Panc1 (cell line): Measurements from ENCODE around the gene SDSL. TPM values are rescaled to one million over a fixed set of nuclear protein-coding genes. Genes with fewer than 3 reads are reported as not detected.

Experiments used
- ATAC-seq: fragments of 200-7000 bp; cut with Tn5 transposase; 2 replicates; pipeline ENCODE4 v1.9.1; 2020; ENCODE audit warnings: mild to moderate bottlenecking, moderate library complexity
- BruUV-seq: library from RNA; stranded (reverse); fragments of 400-500 nt; replicated peaks from 2 replicates; lab custom pipeline; 2021; lab: Mats Ljungman, UMichigan
- CTCF ChIA-PET: fragments of 300-600 bp; sonication (Branson Sonifier 250); formaldehyde crosslinking; loops from one replicate; lab custom pipeline; 2022; ENCODE audit warnings: antibody characterized with exemption; lab: Charles Lee
- POLR2A ChIA-PET: fragments of 300-600 bp; sonication (Branson Sonifier 250); formaldehyde crosslinking; loops from one replicate; lab custom pipeline; 2022; ENCODE audit warnings: antibody characterized with exemption; lab: Charles Lee
- DNase-seq: peaks from one replicate; pipeline ENCODE4 v3.0.0-alpha.2; 2010; ENCODE audit warnings: low read depth, low spot score
- H3K27ac ChIP-seq: 2 replicates; pipeline ENCODE4 v1.5.1; 2011; ENCODE audit warnings: mild to moderate bottlenecking, low read length, inconsistent platforms
- H3K27me3 ChIP-seq: fragments of 200-500 bp; sonication (Bioruptor generic); 2 replicates; pipeline ENCODE4 v1.6.0; 2014; ENCODE audit warnings: low read length, inconsistent platforms; ENCODE audit not compliant: control insufficient read depth, insufficient read depth
- H3K36me3 ChIP-seq: fragments of 200-500 bp; sonication (Bioruptor generic); 2 replicates; pipeline ENCODE4 v1.5.1; 2014; ENCODE audit warnings: inconsistent platforms, mild to moderate bottlenecking, low read length, moderate library complexity; ENCODE audit not compliant: control insufficient read depth, insufficient read depth
- H3K4me1 ChIP-seq: 2 replicates; pipeline ENCODE4 v1.5.1; 2011; ENCODE audit warnings: inconsistent platforms, mild to moderate bottlenecking, low read length, moderate library complexity; ENCODE audit not compliant: control insufficient read depth, insufficient read depth
- H3K4me3 ChIP-seq, 2 experiments: 2 replicates each; pipeline ENCODE4 v1.5.1; 2011 to 2012; ENCODE audit warnings: low read depth in 2 of 2, low read length in 2 of 2, mild to moderate bottlenecking in 2 of 2, inconsistent platforms in 1 of 2, moderate library complexity in 1 of 2
- H3K9me3 ChIP-seq: fragments of 200-500 bp; sonication (Bioruptor generic); 2 replicates; pipeline ENCODE4 v1.5.1; 2014; ENCODE audit warnings: low read depth, mild to moderate bottlenecking, inconsistent platforms, low read length, moderate library complexity; ENCODE audit not compliant: control insufficient read depth, insufficient read depth
- POLR2AphosphoS5 ChIP-seq: IDR thresholded peaks from 2 replicates; pipeline ENCODE4 v1.6.1; 2012; ENCODE audit warnings: mild to moderate bottlenecking, low read depth, low read length, moderate library complexity
- REST ChIP-seq, 2 experiments: IDR thresholded peaks; 2 replicates each; pipeline ENCODE4 v1.6.1; 2011 to 2012; ENCODE audit warnings: low read depth in 2 of 2, control low read depth in 1 of 2, low read length in 1 of 2, mild to moderate bottlenecking in 1 of 2, moderate library complexity in 1 of 2; ENCODE audit not compliant: insufficient read depth in 1 of 2
- SIN3A ChIP-seq: IDR thresholded peaks from 2 replicates; pipeline ENCODE4 v1.6.1; 2012; ENCODE audit warnings: low read depth, mild to moderate bottlenecking, low read length, moderate library complexity, borderline replicate concordance; ENCODE audit not compliant: insufficient read depth
- TCF7L2 ChIP-seq: IDR thresholded peaks from 2 replicates; pipeline ENCODE4 v1.6.1; 2011; ENCODE audit warnings: mild to moderate bottlenecking, low read depth, low read length, inconsistent platforms
- in situ Hi-C: cut with HindIII; loops from 2 replicates; pipeline ENCODE4 v1.10.0; 2016; ENCODE audit warnings: low sequenced_read_pairs, low pct_unique_long_range_greater_than_20kb
- intact Hi-C: fragments of 100-400 bp; cut with micrococcal nuclease; formaldehyde crosslinking; loops from one replicate; pipeline ENCODE4 v1.10.0; 2022; ENCODE audit not compliant: unreplicated experiment
- total RNA-seq: library from RNA; stranded (reverse); gene quantifications from one replicate; pipeline ENCODE4 v1.2.1, GENCODE V29; 2021; ENCODE audit not compliant: unreplicated experiment
- TF ChIP-seq, protein P1 (sequence below): fragments of 450-650 bp; IDR thresholded peaks from 2 replicates; pipeline ENCODE4 v1.5.1; 2017; ENCODE audit warnings: mild to moderate bottlenecking

SDSL gene
- total RNA-seq, 1 experiment from 2014 or later = 5.8 TPM

- intact Hi-C loops = no loop called here
- Histone ChIP-seq H3K36me3 (no peaks in the 10 kb centered on the region), H3K4me3 (no peak overlapping the region), H3K27me3 (no peaks in the 10 kb centered on the region), H3K9me3 (no peaks in the 10 kb centered on the region), H3K4me1 (no peaks in the 10 kb centered on the region), H3K27ac (no peak overlapping the region)
- DNase-seq = no peak
- in situ Hi-C loops = no loop called here
- CTCF ChIA-PET = no interaction called here
- POLR2A ChIA-PET = no interaction called here
- BruUV-seq = no TSS peak
- TF ChIP-seq REST (IDR thresholded peaks at IDR 0.05; ENCODE audit: insufficient read depth in 1 of 2, low read depth in 2 of 2, low read length in 1 of 2) = no peak
- no peak for TF ChIP-seq POLR2AphosphoS5
- no peak for TF ChIP-seq TCF7L2
- ATAC-seq = no peak
Measured at GRCh38 chr12:113449299-113449698, 27.1 kb downstream of the SDSL start.

DNA sequence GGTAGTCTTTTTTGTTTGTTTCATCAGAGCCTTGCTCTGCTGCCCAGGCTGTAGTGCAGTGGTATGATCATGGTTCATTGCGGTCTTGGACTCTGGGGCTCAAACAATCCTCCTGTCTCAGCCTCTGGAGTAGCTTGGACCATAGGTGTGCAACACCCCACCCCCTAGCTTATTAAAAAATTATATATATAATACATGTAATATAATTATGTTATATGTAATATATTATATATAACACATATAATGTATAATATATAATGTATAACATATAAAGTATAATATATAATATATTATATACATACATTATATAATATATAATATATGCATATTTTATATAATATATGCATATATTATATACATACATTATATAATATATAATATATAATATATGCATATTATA lies 27.7 kb downstream of the SDSL start:
- intact Hi-C loops (no loop called here), in situ Hi-C loops (no loop called here)
- TF ChIP-seq, protein P1, sequence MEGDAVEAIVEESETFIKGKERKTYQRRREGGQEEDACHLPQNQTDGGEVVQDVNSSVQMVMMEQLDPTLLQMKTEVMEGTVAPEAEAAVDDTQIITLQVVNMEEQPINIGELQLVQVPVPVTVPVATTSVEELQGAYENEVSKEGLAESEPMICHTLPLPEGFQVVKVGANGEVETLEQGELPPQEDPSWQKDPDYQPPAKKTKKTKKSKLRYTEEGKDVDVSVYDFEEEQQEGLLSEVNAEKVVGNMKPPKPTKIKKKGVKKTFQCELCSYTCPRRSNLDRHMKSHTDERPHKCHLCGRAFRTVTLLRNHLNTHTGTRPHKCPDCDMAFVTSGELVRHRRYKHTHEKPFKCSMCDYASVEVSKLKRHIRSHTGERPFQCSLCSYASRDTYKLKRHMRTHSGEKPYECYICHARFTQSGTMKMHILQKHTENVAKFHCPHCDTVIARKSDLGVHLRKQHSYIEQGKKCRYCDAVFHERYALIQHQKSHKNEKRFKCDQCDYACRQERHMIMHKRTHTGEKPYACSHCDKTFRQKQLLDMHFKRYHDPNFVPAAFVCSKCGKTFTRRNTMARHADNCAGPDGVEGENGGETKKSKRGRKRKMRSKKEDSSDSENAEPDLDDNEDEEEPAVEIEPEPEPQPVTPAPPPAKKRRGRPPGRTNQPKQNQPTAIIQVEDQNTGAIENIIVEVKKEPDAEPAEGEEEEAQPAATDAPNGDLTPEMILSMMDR = no peak
- TF ChIP-seq REST (IDR thresholded peaks at IDR 0.05; ENCODE audit: insufficient read depth in 1 of 2, low read depth in 2 of 2, low read length in 1 of 2) = no peak
- TF ChIP-seq SIN3A = no peak
- no peak for TF ChIP-seq POLR2AphosphoS5
- no peak for TF ChIP-seq TCF7L2
- H3K4me3 ChIP-seq = no peak overlapping the region
- no peaks in the 10 kb centered on the region for H3K9me3 ChIP-seq
- ATAC-seq (no peak), DNase-seq (no peak)
- no peaks in the 10 kb centered on the region for H3K27me3 ChIP-seq
- POLR2A ChIA-PET = no interaction called here
- CTCF ChIA-PET = no interaction called here
- no peaks in the 10 kb centered on the region for H3K36me3 ChIP-seq
- H3K27ac ChIP-seq = no peak overlapping the region
- BruUV-seq = no TSS peak
- no peaks in the 10 kb centered on the region for H3K4me1 ChIP-seq
